Keratinocyte (primary cell): ENCODE results near the gene NOX4. TPM values are rescaled to one million over a fixed set of nuclear protein-coding genes. Genes with fewer than 3 reads are reported as not detected.
"Not testable (repeated sequence)": the region's sequence is repeated elsewhere in the genome, so short reads cannot be mapped to it uniquely, and the experiment has no call there.

ENCODE experiments used
- DNase-seq: peaks from one replicate; pipeline ENCODE4 v3.0.0-alpha.2; 2011; ENCODE audit warnings: low read depth, missing footprints, low spot score
- FAIRE-seq: peaks from 2 replicates; lab custom pipeline; 2011; peaks lifted over from hg19 to GRCh38; lab: Jason Lieb, UNC
- H2AFZ ChIP-seq: 2 replicates; pipeline ENCODE4 v1.6.0; 2012; ENCODE audit warnings: low read length, control low read depth, inconsistent platforms; ENCODE audit not compliant: control insufficient read depth
- H3K27ac ChIP-seq: 2 replicates; pipeline ENCODE4 v1.5.1; 2011; ENCODE audit warnings: low read length; ENCODE audit not compliant: control insufficient read depth, insufficient read depth
- H3K27me3 ChIP-seq: 3 replicates; pipeline ENCODE4 v1.6.0; 2011; ENCODE audit warnings: low read length; ENCODE audit not compliant: control insufficient read depth, insufficient read depth; ENCODE audit errors: extremely low read depth
- H3K36me3 ChIP-seq, 2 experiments: 2 replicates in 1 of 2; 3 replicates in 1 of 2; pipeline ENCODE4 v1.5.1; 2011; ENCODE audit warnings: low read length in 2 of 2, mild to moderate bottlenecking in 1 of 2; ENCODE audit not compliant: control insufficient read depth in 2 of 2, insufficient read depth in 2 of 2; ENCODE audit errors: extremely low read depth in 1 of 2
- H3K4me1 ChIP-seq: 3 replicates; pipeline ENCODE4 v1.5.1; 2011; ENCODE audit warnings: low read length; ENCODE audit not compliant: control insufficient read depth, insufficient read depth; ENCODE audit errors: extremely low read depth
- H3K4me2 ChIP-seq: 3 replicates; pipeline ENCODE4 v1.6.0; 2011; ENCODE audit warnings: low read depth, low read length; ENCODE audit not compliant: control insufficient read depth, insufficient read depth; ENCODE audit errors: extremely low read depth
- H3K4me3 ChIP-seq, 3 experiments: fragments of 200-600 bp in 1 of 3; sonication (generic) in 1 of 3; 2 replicates in 2 of 3; 3 replicates in 1 of 3; pipeline ENCODE4 v1.5.1; 2011 to 2016; ENCODE audit warnings: low read length in 3 of 3, mild to moderate bottlenecking in 3 of 3, control low read depth in 2 of 3, inconsistent platforms in 1 of 3, low read depth in 1 of 3, mixed read lengths in 1 of 3, mixed run types in 1 of 3, moderate library complexity in 1 of 3; ENCODE audit not compliant: control insufficient read depth in 2 of 3, insufficient read depth in 2 of 3; ENCODE audit errors: extremely low read depth in 1 of 3
- H3K79me2 ChIP-seq: 2 replicates; pipeline ENCODE4 v1.6.0; 2012; ENCODE audit warnings: low read length; ENCODE audit not compliant: control insufficient read depth, insufficient read depth
- H3K9ac ChIP-seq: 3 replicates; pipeline ENCODE4 v1.6.0; 2011; ENCODE audit warnings: low read length; ENCODE audit not compliant: control insufficient read depth, insufficient read depth; ENCODE audit errors: extremely low read depth
- H3K9me1 ChIP-seq: 3 replicates; pipeline ENCODE4 v1.6.0; 2011; ENCODE audit warnings: low read length; ENCODE audit not compliant: control insufficient read depth, insufficient read depth; ENCODE audit errors: extremely low read depth
- H3K9me3 ChIP-seq: 2 replicates; pipeline ENCODE4 v1.5.1; 2012; ENCODE audit warnings: low read depth, low read length; ENCODE audit not compliant: control insufficient read depth
- H4K20me1 ChIP-seq: 3 replicates; pipeline ENCODE4 v1.6.0; 2011; ENCODE audit warnings: low read length; ENCODE audit not compliant: control insufficient read depth, insufficient read depth; ENCODE audit errors: extremely low read depth
- EZH2 ChIP-seq: IDR thresholded peaks from one replicate; pipeline ENCODE4 v1.6.1; 2012; ENCODE audit warnings: inconsistent platforms, mild to moderate bottlenecking, low read length, moderate library complexity
- dilution Hi-C: fragments of 300-500 bp; cut with MboI; formaldehyde crosslinking; loops from one replicate; pipeline ENCODE4 v1.7.0; 2020; ENCODE audit warnings: low sequenced_read_pairs; ENCODE audit not compliant: extremely low pct_ligation_motif_present
- polyA plus RNA-seq, 5 experiments: library from polyadenylated mRNA; depleted of rRNA in 3 of 5; stranded (reverse) in 3 of 5; stranded (forward) in 1 of 5; unstranded in 1 of 5; fragments of >200 nt; gene quantifications; 1 replicate in 1 of 5; 2 replicates in 3 of 5; 3 replicates in 1 of 5; pipeline versions ENCODE4 v1.2.1 to v1.2.3, GENCODE V29; 2011 to 2012; ENCODE audit warnings: missing spikeins in 2 of 5, low read depth in 1 of 5, low replicate concordance in 1 of 5
- TF ChIP-seq, protein P1 (sequence below), 3 experiments: IDR thresholded peaks in 1 of 3; conservative IDR thresholded peaks in 1 of 3; optimal IDR thresholded peaks in 1 of 3; 2 replicates in 2 of 3; 3 replicates in 1 of 3; pipeline versions ENCODE3 to v1.5.1; 2011; ENCODE audit warnings: low read length in 3 of 3, mild to moderate bottlenecking in 3 of 3, moderate library complexity in 2 of 3, control low read depth in 1 of 3, inconsistent platforms in 1 of 3; ENCODE audit not compliant: insufficient read depth in 2 of 3; ENCODE audit errors: extremely low read depth in 1 of 3

Gene NOX4
- polyA plus RNA-seq, 1 donor (not counting 4 experiments of a cell fraction or from before 2014, with no cell fraction given) = not detected

DNA sequence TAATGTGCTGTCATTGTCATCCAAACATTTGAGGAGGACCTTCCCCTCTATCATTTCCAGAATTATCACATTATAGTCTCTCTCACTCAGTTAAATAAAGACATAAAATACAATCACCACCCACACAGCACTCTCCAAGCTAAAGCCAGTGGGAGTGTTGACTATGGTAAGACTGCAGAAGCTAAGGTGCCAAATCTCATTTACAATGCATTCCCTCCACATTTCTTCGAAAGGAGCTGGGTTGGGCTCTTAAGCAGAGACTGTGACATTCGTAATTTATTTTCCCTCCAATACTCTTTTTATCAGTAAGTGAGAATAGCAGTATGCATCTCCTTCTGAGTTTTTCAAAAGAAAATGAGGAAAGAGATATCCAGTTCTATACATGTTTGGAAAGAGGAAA lies 74.2 kb downstream of the NOX4 start:
- TF ChIP-seq, protein P1, sequence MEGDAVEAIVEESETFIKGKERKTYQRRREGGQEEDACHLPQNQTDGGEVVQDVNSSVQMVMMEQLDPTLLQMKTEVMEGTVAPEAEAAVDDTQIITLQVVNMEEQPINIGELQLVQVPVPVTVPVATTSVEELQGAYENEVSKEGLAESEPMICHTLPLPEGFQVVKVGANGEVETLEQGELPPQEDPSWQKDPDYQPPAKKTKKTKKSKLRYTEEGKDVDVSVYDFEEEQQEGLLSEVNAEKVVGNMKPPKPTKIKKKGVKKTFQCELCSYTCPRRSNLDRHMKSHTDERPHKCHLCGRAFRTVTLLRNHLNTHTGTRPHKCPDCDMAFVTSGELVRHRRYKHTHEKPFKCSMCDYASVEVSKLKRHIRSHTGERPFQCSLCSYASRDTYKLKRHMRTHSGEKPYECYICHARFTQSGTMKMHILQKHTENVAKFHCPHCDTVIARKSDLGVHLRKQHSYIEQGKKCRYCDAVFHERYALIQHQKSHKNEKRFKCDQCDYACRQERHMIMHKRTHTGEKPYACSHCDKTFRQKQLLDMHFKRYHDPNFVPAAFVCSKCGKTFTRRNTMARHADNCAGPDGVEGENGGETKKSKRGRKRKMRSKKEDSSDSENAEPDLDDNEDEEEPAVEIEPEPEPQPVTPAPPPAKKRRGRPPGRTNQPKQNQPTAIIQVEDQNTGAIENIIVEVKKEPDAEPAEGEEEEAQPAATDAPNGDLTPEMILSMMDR (optimal IDR thresholded peaks at IDR 0.05 in 1 of 3, IDR thresholded peaks at IDR 0.05 in 1 of 3, conservative IDR thresholded peaks at IDR 0.05 in 1 of 3; ENCODE audit: extremely low read depth in 1 of 3, insufficient read depth in 2 of 3, low read length in 3 of 3) = no peak
- no peak for TF ChIP-seq EZH2

GRCh38 chr11:89411112-89411511 lies 80.1 kb downstream of the NOX4 start:
- H3K9me1 ChIP-seq, dilution Hi-C loops, H3K79me2 ChIP-seq, H3K4me2 ChIP-seq, H3K36me3 ChIP-seq, FAIRE-seq, DNase-seq, H3K4me1 ChIP-seq, H3K9me3 ChIP-seq, H4K20me1 ChIP-seq, H3K27ac ChIP-seq, H3K4me3 ChIP-seq, H3K9ac ChIP-seq, H2AFZ ChIP-seq, H3K27me3 ChIP-seq: not testable (repeated sequence)

More for the DNA sequence above, 74.2 kb downstream of the NOX4 start:
- DNase-seq = no peak
- Histone ChIP-seq H3K79me2 (no peaks in the 10 kb centered on the region), H4K20me1 (no peaks in the 10 kb centered on the region), H3K27ac (no peak overlapping the region), H3K27me3 (no peaks in the 10 kb centered on the region), H3K9ac (no peak overlapping the region), H3K4me2 (no peak overlapping the region), H3K4me3 (no peak overlapping the region), H3K9me3 (no peaks in the 10 kb centered on the region), H3K36me3 (no peaks in the 10 kb centered on the region), H3K4me1 (no peaks in the 10 kb centered on the region), H3K9me1 (no peaks in the 10 kb centered on the region), H2AFZ (no peak overlapping the region)
- FAIRE-seq = no peak
- dilution Hi-C loops = no loop called here

- H3K4me3 ChIP-seq, H3K27ac ChIP-seq, H3K9me3 ChIP-seq, H3K9ac ChIP-seq, H3K36me3 ChIP-seq, H3K79me2 ChIP-seq, H3K4me2 ChIP-seq, FAIRE-seq, H3K9me1 ChIP-seq, H3K4me1 ChIP-seq, dilution Hi-C loops, H3K27me3 ChIP-seq, H2AFZ ChIP-seq, DNase-seq, H4K20me1 ChIP-seq: not testable (repeated sequence)
Observed at GRCh38 chr11:89410666-89411065, 80.5 kb downstream of the NOX4 start.

DNA sequence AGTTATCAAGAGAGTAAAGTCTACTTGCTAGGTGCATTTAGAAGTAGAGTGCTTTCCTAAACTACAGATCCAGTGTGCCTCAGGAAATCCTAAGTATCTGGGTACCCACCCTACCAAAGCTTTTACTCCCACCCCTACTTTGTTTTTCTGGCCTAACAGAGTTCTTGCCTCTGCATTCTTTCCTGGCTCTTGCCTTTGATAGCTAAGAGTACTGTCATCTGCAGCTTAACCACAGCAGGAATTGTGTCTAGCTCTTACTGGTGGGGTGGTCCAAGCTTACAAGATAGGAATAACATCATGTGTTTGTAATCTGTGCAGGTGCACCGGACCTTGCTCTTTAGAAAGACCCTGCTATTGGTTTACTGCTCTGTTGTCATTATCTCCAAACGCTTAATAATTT lies 82.7 kb downstream of the NOX4 start:
- H3K36me3 ChIP-seq, FAIRE-seq, dilution Hi-C loops, H3K27ac ChIP-seq, H3K9me3 ChIP-seq, H3K9ac ChIP-seq, H3K4me2 ChIP-seq, H2AFZ ChIP-seq, H4K20me1 ChIP-seq, DNase-seq, H3K9me1 ChIP-seq, H3K4me1 ChIP-seq, H3K27me3 ChIP-seq, H3K79me2 ChIP-seq, H3K4me3 ChIP-seq: not testable (repeated sequence)
